ENCODE results near the gene GALNT18. TPM values are rescaled to one million over a fixed set of nuclear protein-coding genes. Genes with fewer than 3 reads are reported as not detected.

GALNT18 gene
- total RNA-seq, 2 donors from 2014 or later: 2.4 to 2.5 TPM

- Mint-ChIP-seq H3K9me3 (no peaks in the 10 kb centered on the region), H3K36me3 (ENCODE audit: insufficient read depth in 2 of 2) (no peaks in the 10 kb centered on the region), H3K4me3 (no peak overlapping the region), H3K27me3 (ENCODE audit: low read depth) (no peaks in the 10 kb centered on the region), H3K27ac (no peak overlapping the region), H3K4me1 (ENCODE audit: low read depth) (peaks cover 6% of the 10 kb centered on the region)
- no peak for DNase-seq
- ATAC-seq (replicated peaks in 1 of 2): no peak
Measured at GRCh38 chr11:11345099-11345498, 276.7 kb downstream of the GALNT18 start.

DNA sequence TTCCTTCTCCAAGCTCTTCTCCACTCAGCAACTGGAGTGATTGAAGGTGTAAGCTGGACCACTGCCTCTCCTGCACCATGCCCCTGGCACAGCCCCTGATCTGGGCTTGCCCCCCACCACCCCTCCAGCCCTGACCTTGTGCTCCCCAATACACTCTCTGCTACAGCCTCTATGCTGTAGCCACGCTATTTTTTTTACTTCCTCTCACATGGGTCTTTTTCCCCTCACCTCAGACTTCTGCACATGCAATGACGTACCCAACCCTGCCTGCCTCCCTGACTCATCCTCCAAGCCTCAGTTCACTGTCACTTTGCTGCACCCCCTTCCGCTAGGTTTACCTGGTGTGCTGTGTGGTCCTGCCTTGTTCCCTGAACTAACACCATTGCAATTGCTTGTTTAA, 277.8 kb downstream of the GALNT18 start:
- H3K4me3 Mint-ChIP-seq: no peak overlapping the region
- no peak overlapping the region for H3K27ac Mint-ChIP-seq
- DNase-seq (peak; percentile 7 to 8), ATAC-seq (replicated peaks in 1 of 2) (peak; percentile 51 to 70)
- H3K9me3 Mint-ChIP-seq: no peaks in the 10 kb centered on the region
- H3K4me1 Mint-ChIP-seq (ENCODE audit: low read depth): peaks cover 6% of the 10 kb centered on the region
- H3K36me3 Mint-ChIP-seq (ENCODE audit: insufficient read depth in 2 of 2): no peaks in the 10 kb centered on the region
- H3K27me3 Mint-ChIP-seq (ENCODE audit: low read depth): no peaks in the 10 kb centered on the region

GRCh38 chr11:11338304-11338703, 283.5 kb downstream of the GALNT18 start:
- no peaks in the 10 kb centered on the region for H3K9me3 Mint-ChIP-seq
- no peaks in the 10 kb centered on the region for H3K36me3 Mint-ChIP-seq (ENCODE audit: insufficient read depth in 2 of 2)
- peaks cover 8% of the 10 kb centered on the region for H3K27me3 Mint-ChIP-seq (ENCODE audit: low read depth)
- H3K4me1 Mint-ChIP-seq (ENCODE audit: low read depth): no peaks in the 10 kb centered on the region
- H3K4me3 Mint-ChIP-seq: no peak overlapping the region
- no peak for DNase-seq
- H3K27ac Mint-ChIP-seq: no peak overlapping the region
- ATAC-seq (replicated peaks in 1 of 2): no peak

DNA sequence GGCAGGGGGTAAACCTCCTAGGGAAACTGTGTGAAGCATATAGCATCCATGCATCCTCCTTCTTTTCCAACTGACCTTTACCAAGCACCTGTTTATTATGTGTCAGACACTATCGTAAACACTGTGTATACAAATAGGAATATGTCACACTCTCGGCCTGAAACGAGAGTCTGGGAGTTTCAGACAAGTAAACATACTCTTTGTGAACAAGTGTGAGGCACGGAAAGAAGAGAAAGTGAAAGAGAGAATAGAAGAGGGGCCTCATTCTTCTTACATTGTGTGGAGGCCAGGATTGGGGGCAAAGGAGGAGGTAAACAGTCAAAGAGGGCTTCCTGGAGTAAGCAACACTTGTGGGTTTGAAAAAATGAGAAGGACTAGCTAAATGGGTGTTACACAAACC, 285.1 kb downstream of the GALNT18 start:
- Mint-ChIP-seq H3K4me1 (ENCODE audit: low read depth) (no peaks in the 10 kb centered on the region), H3K4me3 (no peak overlapping the region)
- no peak for ATAC-seq (replicated peaks in 1 of 2)

DNA sequence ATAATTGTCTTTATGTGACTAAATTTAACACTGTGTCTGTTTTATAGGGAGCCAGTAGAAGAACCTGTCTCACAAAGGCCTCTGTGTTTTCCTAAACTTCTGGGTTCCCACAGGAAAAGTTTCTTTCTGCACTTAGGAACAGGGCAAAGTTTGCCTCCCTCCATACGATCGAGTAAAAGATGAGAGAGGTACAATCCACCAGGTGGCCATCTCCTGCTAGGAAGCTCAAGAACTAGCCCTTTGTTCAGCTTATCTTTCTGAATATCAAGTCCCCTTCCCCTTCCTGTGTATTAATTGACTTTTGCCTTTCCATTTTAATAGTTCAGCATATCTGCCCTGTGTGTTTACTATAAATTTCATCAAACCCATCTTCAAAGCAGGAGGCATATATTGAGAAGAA, 286.8 kb downstream of the GALNT18 start:
- Mint-ChIP-seq H3K4me1 (ENCODE audit: low read depth) (no peaks in the 10 kb centered on the region), H3K27ac (no peak overlapping the region), H3K4me3 (no peak overlapping the region), H3K36me3 (ENCODE audit: insufficient read depth in 2 of 2) (no peaks in the 10 kb centered on the region), H3K9me3 (no peaks in the 10 kb centered on the region), H3K27me3 (ENCODE audit: low read depth) (peaks cover 8% of the 10 kb centered on the region)
- DNase-seq: no peak
- ATAC-seq (replicated peaks in 1 of 2): no peak

More for the DNA sequence above, 285.1 kb downstream of the GALNT18 start:
- Mint-ChIP-seq H3K27me3 (ENCODE audit: low read depth) (peaks cover 8% of the 10 kb centered on the region), H3K9me3 (no peaks in the 10 kb centered on the region), H3K27ac (no peak overlapping the region), H3K36me3 (ENCODE audit: insufficient read depth in 2 of 2) (no peaks in the 10 kb centered on the region)
- DNase-seq: no peak

DNA sequence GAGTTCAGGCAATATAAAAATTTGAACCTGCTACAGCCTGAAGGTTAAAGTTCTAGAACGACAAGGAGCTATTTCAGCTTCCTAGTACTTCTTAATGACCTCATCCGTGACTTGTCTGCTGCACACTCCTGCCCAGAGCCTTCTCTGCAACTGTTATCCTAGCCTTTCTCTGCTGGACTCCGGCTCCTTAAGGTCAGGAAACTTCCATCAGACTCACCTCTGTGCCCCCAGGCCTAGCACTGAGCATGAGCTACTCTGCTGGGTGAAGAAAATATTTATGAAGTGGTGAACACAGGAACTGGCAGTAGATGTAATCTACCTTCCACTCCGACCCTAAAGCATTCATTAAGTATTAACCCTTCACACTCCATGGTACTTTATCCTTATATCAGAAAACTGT, 287.2 kb downstream of the GALNT18 start:
- H3K27ac Mint-ChIP-seq: no peak overlapping the region
- no peaks in the 10 kb centered on the region for H3K4me1 Mint-ChIP-seq (ENCODE audit: low read depth)
- no peak for ATAC-seq (replicated peaks in 1 of 2)
- no peak overlapping the region for H3K4me3 Mint-ChIP-seq
- H3K27me3 Mint-ChIP-seq (ENCODE audit: low read depth): peaks cover 8% of the 10 kb centered on the region
- no peaks in the 10 kb centered on the region for H3K36me3 Mint-ChIP-seq (ENCODE audit: insufficient read depth in 2 of 2)
- DNase-seq: no peak
- no peaks in the 10 kb centered on the region for H3K9me3 Mint-ChIP-seq

- no peak overlapping the region for H3K27ac Mint-ChIP-seq
- no peaks in the 10 kb centered on the region for H3K9me3 Mint-ChIP-seq
- no peak for DNase-seq
- no peaks in the 10 kb centered on the region for H3K36me3 Mint-ChIP-seq (ENCODE audit: insufficient read depth in 2 of 2)
- H3K4me1 Mint-ChIP-seq (ENCODE audit: low read depth): no peaks in the 10 kb centered on the region
- H3K27me3 Mint-ChIP-seq (ENCODE audit: low read depth): peaks cover 3% of the 10 kb centered on the region
- H3K4me3 Mint-ChIP-seq: no peak overlapping the region
- no peak for ATAC-seq (replicated peaks in 1 of 2)
Measured at GRCh38 chr11:11332141-11332710, 289.6 kb downstream of the GALNT18 start.

DNA sequence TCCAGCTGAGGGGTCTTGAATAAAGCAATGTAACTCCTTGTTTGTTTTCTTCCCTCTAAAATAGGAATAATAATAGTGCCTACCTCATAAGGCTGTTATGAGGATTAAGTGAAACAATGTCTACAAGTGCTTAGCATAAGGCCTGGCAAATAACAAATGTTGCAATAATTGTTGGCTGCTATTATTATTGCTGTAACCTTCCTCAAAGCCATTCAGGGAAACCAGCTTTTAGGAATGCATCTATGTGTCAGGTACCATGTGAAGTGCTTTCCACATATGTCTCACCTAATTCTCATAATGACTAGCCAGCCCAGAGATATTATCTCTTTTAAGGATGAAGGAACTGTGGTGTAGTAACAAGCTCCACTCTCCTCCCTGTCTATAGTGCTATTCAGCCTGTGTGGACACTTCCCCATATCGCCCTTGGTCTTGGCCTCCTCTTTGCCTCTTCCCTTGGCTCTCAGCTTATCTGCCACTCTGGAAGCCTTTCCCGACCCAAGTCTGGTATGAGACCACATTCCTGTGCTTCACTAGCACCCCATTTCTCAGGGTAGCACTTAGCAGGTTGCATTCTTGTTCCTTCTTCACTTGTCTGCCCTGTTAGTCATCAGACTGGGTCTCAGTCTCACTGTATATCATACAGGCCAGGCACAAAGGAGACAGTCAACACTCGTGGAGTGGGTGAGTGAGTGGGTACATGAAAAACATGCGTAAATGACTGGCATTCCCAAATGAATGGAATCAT, 292.6 kb downstream of the GALNT18 start:
- H3K4me3 Mint-ChIP-seq: no peak overlapping the region
- DNase-seq (no peak), ATAC-seq (replicated peaks in 1 of 2) (no peak)
- no peaks in the 10 kb centered on the region for H3K27me3 Mint-ChIP-seq (ENCODE audit: low read depth)
- no peaks in the 10 kb centered on the region for H3K4me1 Mint-ChIP-seq (ENCODE audit: low read depth)
- no peaks in the 10 kb centered on the region for H3K9me3 Mint-ChIP-seq
- H3K36me3 Mint-ChIP-seq (ENCODE audit: insufficient read depth in 2 of 2): no peaks in the 10 kb centered on the region
- no peak overlapping the region for H3K27ac Mint-ChIP-seq

- no peak overlapping the region for H3K27ac Mint-ChIP-seq
- ATAC-seq (replicated peaks in 1 of 2): no peak
- H3K4me3 Mint-ChIP-seq: no peak overlapping the region
- no peak for DNase-seq
- H3K36me3 Mint-ChIP-seq (ENCODE audit: insufficient read depth in 2 of 2): no peaks in the 10 kb centered on the region
- no peaks in the 10 kb centered on the region for H3K4me1 Mint-ChIP-seq (ENCODE audit: low read depth)
- H3K27me3 Mint-ChIP-seq (ENCODE audit: low read depth): no peaks in the 10 kb centered on the region
- peaks cover 0 to 6% of the 10 kb centered on the region in 2 donors for H3K9me3 Mint-ChIP-seq
Measured at GRCh38 chr11:11324090-11324489, 297.7 kb downstream of the GALNT18 start.

DNA sequence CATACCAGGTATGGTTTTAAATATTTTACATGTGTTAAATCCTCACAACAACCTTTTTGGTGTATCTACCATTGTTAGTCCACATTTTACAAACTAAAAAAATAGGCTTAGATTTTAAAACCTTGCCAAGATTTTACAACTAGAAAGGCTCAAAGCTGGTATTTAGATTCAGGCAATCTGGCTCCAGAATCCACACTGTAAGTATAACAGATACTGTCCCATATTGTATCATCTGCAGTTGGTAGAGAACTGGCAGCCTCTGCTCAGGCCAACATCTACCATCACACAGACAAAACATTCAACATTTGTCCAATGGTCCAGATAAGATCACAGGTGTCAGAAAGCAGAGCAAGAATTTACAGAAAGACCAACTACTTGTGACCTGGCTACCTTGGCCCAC, 299.7 kb downstream of the GALNT18 start:
- Mint-ChIP-seq H3K27ac (no peak overlapping the region), H3K4me3 (no peak overlapping the region), H3K27me3 (ENCODE audit: low read depth) (no peaks in the 10 kb centered on the region), H3K36me3 (ENCODE audit: insufficient read depth in 2 of 2) (no peaks in the 10 kb centered on the region), H3K9me3 (peaks cover 0 to 6% of the 10 kb centered on the region in 2 donors), H3K4me1 (ENCODE audit: low read depth) (no peaks in the 10 kb centered on the region)
- DNase-seq (no peak), ATAC-seq (replicated peaks in 1 of 2) (no peak)

- Mint-ChIP-seq H3K27me3 (ENCODE audit: low read depth) (no peaks in the 10 kb centered on the region), H3K27ac (no peak overlapping the region), H3K9me3 (peaks cover 0 to 6% of the 10 kb centered on the region in 2 donors), H3K4me1 (ENCODE audit: low read depth) (no peaks in the 10 kb centered on the region), H3K36me3 (ENCODE audit: insufficient read depth in 2 of 2) (no peaks in the 10 kb centered on the region), H3K4me3 (no peak overlapping the region)
- DNase-seq (no peak), ATAC-seq (replicated peaks in 1 of 2) (no peak)
Measured at GRCh38 chr11:11320825-11321224, 301.0 kb downstream of the GALNT18 start.

GRCh38 chr11:11318961-11319360, 302.8 kb downstream of the GALNT18 start:
- no peaks in the 10 kb centered on the region for H3K36me3 Mint-ChIP-seq (ENCODE audit: insufficient read depth in 2 of 2)
- H3K9me3 Mint-ChIP-seq: peaks cover 0 to 6% of the 10 kb centered on the region in 2 donors
- no peak for DNase-seq
- ATAC-seq (replicated peaks in 1 of 2): no peak
- H3K4me3 Mint-ChIP-seq: no peak overlapping the region
- H3K4me1 Mint-ChIP-seq (ENCODE audit: low read depth): no peaks in the 10 kb centered on the region
- H3K27me3 Mint-ChIP-seq (ENCODE audit: low read depth): no peaks in the 10 kb centered on the region
- H3K27ac Mint-ChIP-seq: no peak overlapping the region

GRCh38 chr11:11318461-11318860, 303.3 kb downstream of the GALNT18 start:
- no peak for DNase-seq
- Mint-ChIP-seq H3K36me3 (ENCODE audit: insufficient read depth in 2 of 2) (no peaks in the 10 kb centered on the region), H3K4me1 (ENCODE audit: low read depth) (no peaks in the 10 kb centered on the region)

More at GRCh38 chr11:11318461-11318860, 303.3 kb downstream of the GALNT18 start:
- Mint-ChIP-seq H3K27ac (no peak overlapping the region), H3K27me3 (ENCODE audit: low read depth) (no peaks in the 10 kb centered on the region), H3K9me3 (peaks cover 0 to 6% of the 10 kb centered on the region in 2 donors), H3K4me3 (no peak overlapping the region)
- no peak for ATAC-seq (replicated peaks in 1 of 2)

Measured in activated T-cell treated with anti-CD3 and anti-CD28 coated beads, Interleukin-2, amount 50 U/mL, for 72 hours (primary cell).